ENCODE data around the gene ANKS4B. TPM values are rescaled to one million over a fixed set of nuclear protein-coding genes. Genes with fewer than 3 reads are reported as not detected.
"Not testable (repeated sequence)": the region's sequence is repeated elsewhere in the genome, so short reads cannot be mapped to it uniquely, and the experiment has no call there.

The ANKS4B gene
- total RNA-seq, 1 experiment from 2014 or later: not detected

GRCh38 chr16:21267298-21267697 is 33.8 kb downstream of the ANKS4B start:
- H3K9me3 ChIP-seq (ENCODE audit: low read depth, low read length, poor library complexity, severe bottlenecking): no peaks in the 10 kb centered on the region
- peaks cover 10% of the 10 kb centered on the region for H3K4me1 ChIP-seq (ENCODE audit: insufficient read depth, low read length, poor library complexity, severe bottlenecking)
- BruUV-seq (replicated peaks): no TSS peak
- intact Hi-C loops (cut with micrococcal nuclease; ENCODE audit: unreplicated experiment): no loop called here
- H3K27me3 ChIP-seq (replicated peaks; ENCODE audit: insufficient read depth, low read depth, low read length, poor library complexity): no peaks in the 10 kb centered on the region
- no peaks in the 10 kb centered on the region for H3K36me3 ChIP-seq (ENCODE audit: insufficient read depth, low read length, poor library complexity, severe bottlenecking)
- H3K4me3 ChIP-seq (ENCODE audit: low read depth, low read length, poor library complexity, severe bottlenecking): no peak overlapping the region
- CTCF ChIA-PET: no interaction called here
- H3K27ac ChIP-seq (ENCODE audit: low read depth, low read length, poor library complexity, severe bottlenecking): no peak overlapping the region
- no peak for DNase-seq (ENCODE audit: low spot score)
- POLR2A ChIA-PET (ENCODE audit: low non-redundant PET): no interaction called here
- TF ChIP-seq EZH2 (IDR thresholded peaks at IDR 0.05; ENCODE audit: borderline replicate concordance, low read depth, low read length, poor library complexity, severe bottlenecking): no peak
- TF ChIP-seq, protein P1, sequence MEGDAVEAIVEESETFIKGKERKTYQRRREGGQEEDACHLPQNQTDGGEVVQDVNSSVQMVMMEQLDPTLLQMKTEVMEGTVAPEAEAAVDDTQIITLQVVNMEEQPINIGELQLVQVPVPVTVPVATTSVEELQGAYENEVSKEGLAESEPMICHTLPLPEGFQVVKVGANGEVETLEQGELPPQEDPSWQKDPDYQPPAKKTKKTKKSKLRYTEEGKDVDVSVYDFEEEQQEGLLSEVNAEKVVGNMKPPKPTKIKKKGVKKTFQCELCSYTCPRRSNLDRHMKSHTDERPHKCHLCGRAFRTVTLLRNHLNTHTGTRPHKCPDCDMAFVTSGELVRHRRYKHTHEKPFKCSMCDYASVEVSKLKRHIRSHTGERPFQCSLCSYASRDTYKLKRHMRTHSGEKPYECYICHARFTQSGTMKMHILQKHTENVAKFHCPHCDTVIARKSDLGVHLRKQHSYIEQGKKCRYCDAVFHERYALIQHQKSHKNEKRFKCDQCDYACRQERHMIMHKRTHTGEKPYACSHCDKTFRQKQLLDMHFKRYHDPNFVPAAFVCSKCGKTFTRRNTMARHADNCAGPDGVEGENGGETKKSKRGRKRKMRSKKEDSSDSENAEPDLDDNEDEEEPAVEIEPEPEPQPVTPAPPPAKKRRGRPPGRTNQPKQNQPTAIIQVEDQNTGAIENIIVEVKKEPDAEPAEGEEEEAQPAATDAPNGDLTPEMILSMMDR (conservative IDR thresholded peaks at IDR 0.05; ENCODE audit: low read depth, low read length): no peak

- ChIA-PET CTCF (no interaction called here), POLR2A (ENCODE audit: low non-redundant PET) (no interaction called here)
- H3K27me3 ChIP-seq (replicated peaks; ENCODE audit: insufficient read depth, low read depth, low read length, poor library complexity): peaks cover 4% of the 10 kb centered on the region
- H3K9me3 ChIP-seq (ENCODE audit: low read depth, low read length, poor library complexity, severe bottlenecking): no peaks in the 10 kb centered on the region
- no peak overlapping the region for H3K27ac ChIP-seq (ENCODE audit: low read depth, low read length, poor library complexity, severe bottlenecking)
- BruUV-seq (replicated peaks): no TSS peak
- H3K36me3 ChIP-seq (ENCODE audit: insufficient read depth, low read length, poor library complexity, severe bottlenecking): no peaks in the 10 kb centered on the region
- H3K4me3 ChIP-seq (ENCODE audit: low read depth, low read length, poor library complexity, severe bottlenecking): no peak overlapping the region
- DNase-seq (ENCODE audit: low spot score): no peak
- peaks cover 10% of the 10 kb centered on the region for H3K4me1 ChIP-seq (ENCODE audit: insufficient read depth, low read length, poor library complexity, severe bottlenecking)
- no peak for TF ChIP-seq EZH2 (IDR thresholded peaks at IDR 0.05; ENCODE audit: borderline replicate concordance, low read depth, low read length, poor library complexity, severe bottlenecking)
- TF ChIP-seq, protein P1 (conservative IDR thresholded peaks at IDR 0.05; ENCODE audit: low read depth, low read length): no peak
- intact Hi-C loops (cut with micrococcal nuclease; ENCODE audit: unreplicated experiment): no loop called here
These were observed 34.7 kb downstream of the ANKS4B start for GRCh38 chr16:21268236-21268635.

DNA sequence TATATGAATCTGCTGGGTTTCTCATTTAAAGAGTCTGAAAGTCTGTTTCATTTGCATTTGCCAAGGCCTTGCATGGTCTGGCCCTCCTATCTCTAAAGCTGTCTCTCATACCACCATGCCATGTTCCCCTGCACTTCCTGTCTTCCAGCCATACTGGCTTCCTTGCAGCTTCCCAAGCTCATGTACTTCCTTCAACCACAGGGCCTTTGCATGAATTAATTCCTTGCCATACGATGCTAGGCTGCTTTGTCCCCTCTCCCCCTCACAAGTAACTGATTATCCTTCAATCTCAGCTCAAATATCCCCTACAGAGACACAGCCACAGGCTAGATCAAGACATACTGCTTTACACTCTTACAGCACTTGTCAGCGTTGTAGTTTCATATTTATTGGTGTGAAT is 38.8 kb downstream of the ANKS4B start:
- ChIA-PET POLR2A (ENCODE audit: low non-redundant PET) (no interaction called here), CTCF (interaction anchor here (0.7 kb wide), 1 partner anchor 14 kb away, joined by 4 read pairs; no protein-coding TSS in a partner anchor)
- Histone ChIP-seq H3K4me1 (ENCODE audit: insufficient read depth, low read length, poor library complexity, severe bottlenecking) (no peaks in the 10 kb centered on the region), H3K27me3 (replicated peaks; ENCODE audit: insufficient read depth, low read depth, low read length, poor library complexity) (peaks cover 31% of the 10 kb centered on the region), H3K4me3 (ENCODE audit: low read depth, low read length, poor library complexity, severe bottlenecking) (no peak overlapping the region), H3K9me3 (ENCODE audit: low read depth, low read length, poor library complexity, severe bottlenecking) (no peaks in the 10 kb centered on the region), H3K36me3 (ENCODE audit: insufficient read depth, low read length, poor library complexity, severe bottlenecking) (no peaks in the 10 kb centered on the region), H3K27ac (ENCODE audit: low read depth, low read length, poor library complexity, severe bottlenecking) (no peak overlapping the region)
- intact Hi-C loops (cut with micrococcal nuclease; ENCODE audit: unreplicated experiment): no loop called here
- BruUV-seq (replicated peaks): no TSS peak
- DNase-seq (ENCODE audit: low spot score): no peak
- TF ChIP-seq, protein P1 (conservative IDR thresholded peaks at IDR 0.05; ENCODE audit: low read depth, low read length): no peak
- TF ChIP-seq EZH2 (IDR thresholded peaks at IDR 0.05; ENCODE audit: borderline replicate concordance, low read depth, low read length, poor library complexity, severe bottlenecking): no peak

GRCh38 chr16:21272763-21273162 is 39.3 kb downstream of the ANKS4B start:
- H3K36me3 ChIP-seq (ENCODE audit: insufficient read depth, low read length, poor library complexity, severe bottlenecking); H3K9me3 ChIP-seq (ENCODE audit: low read depth, low read length, poor library complexity, severe bottlenecking); H3K4me1 ChIP-seq (ENCODE audit: insufficient read depth, low read length, poor library complexity, severe bottlenecking); intact Hi-C loops (cut with micrococcal nuclease; ENCODE audit: unreplicated experiment); CTCF ChIA-PET; H3K4me3 ChIP-seq (ENCODE audit: low read depth, low read length, poor library complexity, severe bottlenecking); H3K27ac ChIP-seq (ENCODE audit: low read depth, low read length, poor library complexity, severe bottlenecking); BruUV-seq (replicated peaks); POLR2A ChIA-PET (ENCODE audit: low non-redundant PET); DNase-seq (ENCODE audit: low spot score): not testable (repeated sequence)
- peaks cover 36% of the 10 kb centered on the region for H3K27me3 ChIP-seq (replicated peaks; ENCODE audit: insufficient read depth, low read depth, low read length, poor library complexity)

Measured in A673 (cell line).